Measurements from ENCODE around the gene TNS3. TPM values are rescaled to one million over a fixed set of nuclear protein-coding genes. Genes with fewer than 3 reads are reported as not detected.

The TNS3 gene
- polyA plus RNA-seq, 1 of the 3 experiments (the other 2 are of a cell fraction): 72.3 TPM

DNA sequence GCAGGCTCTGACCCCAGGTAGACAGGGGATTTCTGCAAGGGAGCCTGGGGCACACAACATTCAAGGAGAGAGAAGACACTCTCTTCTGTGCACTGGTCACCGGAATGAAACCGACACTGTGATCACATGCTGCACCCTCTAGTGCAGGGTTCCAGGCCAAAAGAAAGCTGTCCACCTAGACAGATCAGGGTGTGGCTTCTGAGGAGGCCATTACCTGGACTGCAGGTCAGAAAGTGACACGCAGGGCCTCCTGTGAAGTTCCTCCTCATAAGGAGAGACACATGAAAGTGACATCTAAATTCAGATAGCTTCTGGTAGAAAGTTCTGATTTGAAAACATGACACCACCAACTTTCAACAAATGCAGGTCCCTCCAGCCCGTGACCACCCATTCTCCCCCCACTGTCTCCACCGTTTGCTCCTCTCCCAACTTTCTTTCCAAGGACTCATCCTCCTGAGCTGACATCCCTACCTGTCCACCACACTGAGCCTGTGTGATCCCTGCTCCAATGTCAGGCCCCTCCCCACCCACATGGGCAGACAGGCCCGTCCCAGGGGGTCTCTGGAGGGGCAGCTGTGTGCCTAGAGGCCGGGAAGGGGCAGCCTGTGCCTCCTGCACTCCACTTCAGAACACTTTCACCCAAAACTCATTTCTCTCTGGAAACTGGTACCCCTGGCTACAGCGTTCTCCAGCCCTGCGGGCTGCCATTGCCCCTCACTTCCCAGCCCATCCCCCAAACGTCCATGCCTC, 198.0 kb downstream of the TNS3 start:
- no peak overlapping the region for H3K27ac ChIP-seq (ENCODE audit: low read depth in 2 of 2, low read length in 1 of 2)
- no peaks in the 10 kb centered on the region for H3K9me3 ChIP-seq
- no peak overlapping the region for H3K4me2 ChIP-seq
- CTCF ChIA-PET: interaction anchor here (0.5 to 2.0 kb wide), 4 partner anchors 10 to 462 kb away, joined by 3 to 8 read pairs (median 4); no protein-coding TSS in a partner anchor
- no peaks in the 10 kb centered on the region for H3K9me2 ChIP-seq
- peaks cover 10 to 14% of the 10 kb centered on the region in 2 experiments; a peak in 3 of 4 replicates for H3K4me1 ChIP-seq (ENCODE audit: control insufficient read depth in 1 of 2, insufficient read depth in 2 of 2, low read depth in 1 of 2, low read length in 1 of 2)
- H3K27me3 ChIP-seq (ENCODE audit: insufficient read depth): no peaks in the 10 kb centered on the region
- no peaks in the 10 kb centered on the region for H3K79me2 ChIP-seq (ENCODE audit: insufficient read depth)
- peaks cover 0 to 59% of the 10 kb centered on the region in 2 experiments for H3K36me3 ChIP-seq (replicated peaks in 1 of 2; ENCODE audit: control insufficient read depth in 1 of 2, insufficient read depth in 2 of 2, low read length in 1 of 2)
- POLR2A ChIA-PET: no interaction called here
- H3K4me3 ChIP-seq (ENCODE audit: low read depth in 2 of 2, low read length in 1 of 2): no peak overlapping the region
- peaks cover 19% of the 10 kb centered on the region for H4K20me1 ChIP-seq (ENCODE audit: insufficient read depth)
- no peak for DNase-seq
- no peak overlapping the region for H2AFZ ChIP-seq (ENCODE audit: low read depth)
- 86% methylated on average over 10 of the region's 10 CpGs for WGBS (ENCODE audit: low lambda C conversion rate)
- TF ChIP-seq GABPA (IDR thresholded peaks at IDR 0.05; ENCODE audit: low read depth): no peak
- TF ChIP-seq POLR2AphosphoS5 (IDR thresholded peaks at IDR 0.05; ENCODE audit: low read depth, low read length): 0 out of 2 replicates have a peak, but pooled peaks have one; percentile 6
- TF ChIP-seq, protein P1, sequence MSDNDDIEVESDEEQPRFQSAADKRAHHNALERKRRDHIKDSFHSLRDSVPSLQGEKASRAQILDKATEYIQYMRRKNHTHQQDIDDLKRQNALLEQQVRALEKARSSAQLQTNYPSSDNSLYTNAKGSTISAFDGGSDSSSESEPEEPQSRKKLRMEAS (IDR thresholded peaks at IDR 0.05; ENCODE audit: low read depth): no peak
- TF ChIP-seq EZH2phosphoT487 (IDR thresholded peaks at IDR 0.05; ENCODE audit: borderline replicate concordance, low read depth): no peak
- H3F3A ChIP-seq (replicated peaks; ENCODE audit: insufficient read depth): peaks cover 16% of the 10 kb centered on the region
- no peak overlapping the region for H3K9ac ChIP-seq

DNA sequence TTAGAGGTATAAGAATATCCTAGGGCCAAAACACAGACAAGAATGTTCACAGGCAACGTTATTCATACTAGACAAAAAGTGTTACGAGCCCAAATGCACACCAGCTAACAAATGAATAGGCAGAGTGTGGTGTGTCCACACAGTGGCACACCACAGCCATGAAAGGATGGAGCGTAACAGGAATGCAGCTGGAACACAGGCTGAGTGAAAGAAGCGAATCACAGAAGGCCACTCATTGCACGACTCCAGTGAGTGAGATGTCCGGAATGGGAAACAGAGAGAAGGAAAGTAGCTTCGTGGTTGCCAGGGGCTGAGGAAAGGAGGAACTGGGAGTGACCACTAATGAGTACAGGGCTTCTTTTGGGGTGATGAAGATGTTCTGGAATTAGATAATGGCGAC, 198.8 kb downstream of the TNS3 start:
- Histone ChIP-seq H3K9me3 (no peaks in the 10 kb centered on the region), H4K20me1 (ENCODE audit: insufficient read depth) (peaks cover 23% of the 10 kb centered on the region), H3K36me3 (replicated peaks in 1 of 2; ENCODE audit: control insufficient read depth in 1 of 2, insufficient read depth in 2 of 2, low read length in 1 of 2) (peaks cover 0 to 63% of the 10 kb centered on the region in 2 experiments), H2AFZ (ENCODE audit: low read depth) (no peak overlapping the region), H3K4me2 (no peak overlapping the region), H3K9ac (no peak overlapping the region), H3K9me2 (no peaks in the 10 kb centered on the region), H3K4me3 (ENCODE audit: low read depth in 2 of 2, low read length in 1 of 2) (no peak overlapping the region), H3K27ac (ENCODE audit: low read depth in 2 of 2, low read length in 1 of 2) (no peak overlapping the region), H3K79me2 (ENCODE audit: insufficient read depth) (no peaks in the 10 kb centered on the region), H3K27me3 (ENCODE audit: insufficient read depth) (no peaks in the 10 kb centered on the region), H3K4me1 (ENCODE audit: control insufficient read depth in 1 of 2, insufficient read depth in 2 of 2, low read depth in 1 of 2, low read length in 1 of 2) (peaks cover 10 to 14% of the 10 kb centered on the region in 2 experiments; a peak in 3 of 4 replicates), H3F3A (replicated peaks; ENCODE audit: insufficient read depth) (peaks cover 16% of the 10 kb centered on the region)
- no peak for DNase-seq
- POLR2A ChIA-PET: no interaction called here
- no peak for TF ChIP-seq RFX5 (IDR thresholded peaks at IDR 0.05; ENCODE audit: low read length)
- TF ChIP-seq TAF1 (IDR thresholded peaks at IDR 0.05; ENCODE audit: borderline replicate concordance, low read depth, low read length): no peak
- no peak for TF ChIP-seq NRF1 (IDR thresholded peaks at IDR 0.05; ENCODE audit: low read depth, low read length)
- TF ChIP-seq, protein P2, sequence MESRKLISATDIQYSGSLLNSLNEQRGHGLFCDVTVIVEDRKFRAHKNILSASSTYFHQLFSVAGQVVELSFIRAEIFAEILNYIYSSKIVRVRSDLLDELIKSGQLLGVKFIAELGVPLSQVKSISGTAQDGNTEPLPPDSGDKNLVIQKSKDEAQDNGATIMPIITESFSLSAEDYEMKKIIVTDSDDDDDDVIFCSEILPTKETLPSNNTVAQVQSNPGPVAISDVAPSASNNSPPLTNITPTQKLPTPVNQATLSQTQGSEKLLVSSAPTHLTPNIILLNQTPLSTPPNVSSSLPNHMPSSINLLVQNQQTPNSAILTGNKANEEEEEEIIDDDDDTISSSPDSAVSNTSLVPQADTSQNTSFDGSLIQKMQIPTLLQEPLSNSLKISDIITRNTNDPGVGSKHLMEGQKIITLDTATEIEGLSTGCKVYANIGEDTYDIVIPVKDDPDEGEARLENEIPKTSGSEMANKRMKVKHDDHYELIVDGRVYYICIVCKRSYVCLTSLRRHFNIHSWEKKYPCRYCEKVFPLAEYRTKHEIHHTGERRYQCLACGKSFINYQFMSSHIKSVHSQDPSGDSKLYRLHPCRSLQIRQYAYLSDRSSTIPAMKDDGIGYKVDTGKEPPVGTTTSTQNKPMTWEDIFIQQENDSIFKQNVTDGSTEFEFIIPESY (IDR thresholded peaks at IDR 0.05; ENCODE audit: borderline replicate concordance, low read depth): no peak
- no peak for TF ChIP-seq MEF2A (IDR thresholded peaks at IDR 0.05; ENCODE audit: borderline replicate concordance, low read depth)
- no peak for TF ChIP-seq JUND (IDR thresholded peaks at IDR 0.05)
- TF ChIP-seq TEAD4 (IDR thresholded peaks at IDR 0.05; ENCODE audit: borderline replicate concordance, insufficient read depth): no peak
- TF ChIP-seq, protein P3, sequence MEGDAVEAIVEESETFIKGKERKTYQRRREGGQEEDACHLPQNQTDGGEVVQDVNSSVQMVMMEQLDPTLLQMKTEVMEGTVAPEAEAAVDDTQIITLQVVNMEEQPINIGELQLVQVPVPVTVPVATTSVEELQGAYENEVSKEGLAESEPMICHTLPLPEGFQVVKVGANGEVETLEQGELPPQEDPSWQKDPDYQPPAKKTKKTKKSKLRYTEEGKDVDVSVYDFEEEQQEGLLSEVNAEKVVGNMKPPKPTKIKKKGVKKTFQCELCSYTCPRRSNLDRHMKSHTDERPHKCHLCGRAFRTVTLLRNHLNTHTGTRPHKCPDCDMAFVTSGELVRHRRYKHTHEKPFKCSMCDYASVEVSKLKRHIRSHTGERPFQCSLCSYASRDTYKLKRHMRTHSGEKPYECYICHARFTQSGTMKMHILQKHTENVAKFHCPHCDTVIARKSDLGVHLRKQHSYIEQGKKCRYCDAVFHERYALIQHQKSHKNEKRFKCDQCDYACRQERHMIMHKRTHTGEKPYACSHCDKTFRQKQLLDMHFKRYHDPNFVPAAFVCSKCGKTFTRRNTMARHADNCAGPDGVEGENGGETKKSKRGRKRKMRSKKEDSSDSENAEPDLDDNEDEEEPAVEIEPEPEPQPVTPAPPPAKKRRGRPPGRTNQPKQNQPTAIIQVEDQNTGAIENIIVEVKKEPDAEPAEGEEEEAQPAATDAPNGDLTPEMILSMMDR (IDR thresholded peaks at IDR 0.05): no peak
- TF ChIP-seq SMC3 (IDR thresholded peaks at IDR 0.05; ENCODE audit: low read depth, low read length): no peak
- TF ChIP-seq, protein P4, sequence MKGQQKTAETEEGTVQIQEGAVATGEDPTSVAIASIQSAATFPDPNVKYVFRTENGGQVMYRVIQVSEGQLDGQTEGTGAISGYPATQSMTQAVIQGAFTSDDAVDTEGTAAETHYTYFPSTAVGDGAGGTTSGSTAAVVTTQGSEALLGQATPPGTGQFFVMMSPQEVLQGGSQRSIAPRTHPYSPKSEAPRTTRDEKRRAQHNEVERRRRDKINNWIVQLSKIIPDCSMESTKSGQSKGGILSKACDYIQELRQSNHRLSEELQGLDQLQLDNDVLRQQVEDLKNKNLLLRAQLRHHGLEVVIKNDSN (IDR thresholded peaks at IDR 0.05; ENCODE audit: borderline replicate concordance, low read depth): no peak
- TF ChIP-seq FOXJ3 (CRISPR knock-in tag; IDR thresholded peaks at IDR 0.05): no peak
- TF ChIP-seq MXI1 (IDR thresholded peaks at IDR 0.05; ENCODE audit: low read depth, low read length): no peak
- no peak for TF ChIP-seq TCF12 (IDR thresholded peaks at IDR 0.05)
- TF ChIP-seq, protein P1 (IDR thresholded peaks at IDR 0.05; ENCODE audit: low read depth): no peak
- TF ChIP-seq RAD21 (IDR thresholded peaks at IDR 0.05; ENCODE audit: low read length): no peak; the same call in 1 of the 2 replicates
- TF ChIP-seq FOXM1 (IDR thresholded peaks at IDR 0.05; ENCODE audit: low read depth): no peak
- TF ChIP-seq RXRA (IDR thresholded peaks at IDR 0.05; ENCODE audit: borderline replicate concordance, low read depth): no peak
- WGBS (ENCODE audit: low lambda C conversion rate): 89% methylated on average over 8 of the region's 8 CpGs
- CTCF ChIA-PET: interaction anchor here (1.1 to 2.0 kb wide), 3 partner anchors 9 to 117 kb away, joined by 3 to 8 read pairs (median 5); no protein-coding TSS in a partner anchor

All from SK-N-SH (cell line).